Keratinocyte (primary cell): Measurements from ENCODE around the gene SEZ6L2. TPM values are rescaled to one million over a fixed set of nuclear protein-coding genes. Genes with fewer than 3 reads are reported as not detected.

Source experiments
- DNase-seq: peaks from one replicate; pipeline ENCODE4 v3.0.0-alpha.2; 2011; ENCODE audit warnings: low read depth, missing footprints, low spot score
- FAIRE-seq: peaks from 2 replicates; lab custom pipeline; 2011; peaks lifted over from hg19 to GRCh38; lab: Jason Lieb, UNC
- H2AFZ ChIP-seq: 2 replicates; pipeline ENCODE4 v1.6.0; 2012; ENCODE audit warnings: low read length, control low read depth, inconsistent platforms; ENCODE audit not compliant: control insufficient read depth
- H3K27ac ChIP-seq: 2 replicates; pipeline ENCODE4 v1.5.1; 2011; ENCODE audit warnings: low read length; ENCODE audit not compliant: control insufficient read depth, insufficient read depth
- H3K27me3 ChIP-seq: 3 replicates; pipeline ENCODE4 v1.6.0; 2011; ENCODE audit warnings: low read length; ENCODE audit not compliant: control insufficient read depth, insufficient read depth; ENCODE audit errors: extremely low read depth
- H3K36me3 ChIP-seq, 2 experiments: 2 replicates in 1 of 2; 3 replicates in 1 of 2; pipeline ENCODE4 v1.5.1; 2011; ENCODE audit warnings: low read length in 2 of 2, mild to moderate bottlenecking in 1 of 2; ENCODE audit not compliant: control insufficient read depth in 2 of 2, insufficient read depth in 2 of 2; ENCODE audit errors: extremely low read depth in 1 of 2
- H3K4me1 ChIP-seq: 3 replicates; pipeline ENCODE4 v1.5.1; 2011; ENCODE audit warnings: low read length; ENCODE audit not compliant: control insufficient read depth, insufficient read depth; ENCODE audit errors: extremely low read depth
- H3K4me2 ChIP-seq: 3 replicates; pipeline ENCODE4 v1.6.0; 2011; ENCODE audit warnings: low read depth, low read length; ENCODE audit not compliant: control insufficient read depth, insufficient read depth; ENCODE audit errors: extremely low read depth
- H3K4me3 ChIP-seq, 3 experiments: fragments of 200-600 bp in 1 of 3; sonication (generic) in 1 of 3; 2 replicates in 2 of 3; 3 replicates in 1 of 3; pipeline ENCODE4 v1.5.1; 2011 to 2016; ENCODE audit warnings: low read length in 3 of 3, mild to moderate bottlenecking in 3 of 3, control low read depth in 2 of 3, inconsistent platforms in 1 of 3, low read depth in 1 of 3, mixed read lengths in 1 of 3, mixed run types in 1 of 3, moderate library complexity in 1 of 3; ENCODE audit not compliant: control insufficient read depth in 2 of 3, insufficient read depth in 2 of 3; ENCODE audit errors: extremely low read depth in 1 of 3
- H3K79me2 ChIP-seq: 2 replicates; pipeline ENCODE4 v1.6.0; 2012; ENCODE audit warnings: low read length; ENCODE audit not compliant: control insufficient read depth, insufficient read depth
- H3K9ac ChIP-seq: 3 replicates; pipeline ENCODE4 v1.6.0; 2011; ENCODE audit warnings: low read length; ENCODE audit not compliant: control insufficient read depth, insufficient read depth; ENCODE audit errors: extremely low read depth
- H3K9me1 ChIP-seq: 3 replicates; pipeline ENCODE4 v1.6.0; 2011; ENCODE audit warnings: low read length; ENCODE audit not compliant: control insufficient read depth, insufficient read depth; ENCODE audit errors: extremely low read depth
- H3K9me3 ChIP-seq: 2 replicates; pipeline ENCODE4 v1.5.1; 2012; ENCODE audit warnings: low read depth, low read length; ENCODE audit not compliant: control insufficient read depth
- H4K20me1 ChIP-seq: 3 replicates; pipeline ENCODE4 v1.6.0; 2011; ENCODE audit warnings: low read length; ENCODE audit not compliant: control insufficient read depth, insufficient read depth; ENCODE audit errors: extremely low read depth
- EZH2 ChIP-seq: IDR thresholded peaks from one replicate; pipeline ENCODE4 v1.6.1; 2012; ENCODE audit warnings: inconsistent platforms, mild to moderate bottlenecking, low read length, moderate library complexity
- dilution Hi-C: fragments of 300-500 bp; cut with MboI; formaldehyde crosslinking; loops from one replicate; pipeline ENCODE4 v1.7.0; 2020; ENCODE audit warnings: low sequenced_read_pairs; ENCODE audit not compliant: extremely low pct_ligation_motif_present
- polyA plus RNA-seq, 5 experiments: library from polyadenylated mRNA; depleted of rRNA in 3 of 5; stranded (reverse) in 3 of 5; stranded (forward) in 1 of 5; unstranded in 1 of 5; fragments of >200 nt; gene quantifications; 1 replicate in 1 of 5; 2 replicates in 3 of 5; 3 replicates in 1 of 5; pipeline versions ENCODE4 v1.2.1 to v1.2.3, GENCODE V29; 2011 to 2012; ENCODE audit warnings: missing spikeins in 2 of 5, low read depth in 1 of 5, low replicate concordance in 1 of 5
- TF ChIP-seq, protein P1 (sequence below), 3 experiments: IDR thresholded peaks in 1 of 3; conservative IDR thresholded peaks in 1 of 3; optimal IDR thresholded peaks in 1 of 3; 2 replicates in 2 of 3; 3 replicates in 1 of 3; pipeline versions ENCODE3 to v1.5.1; 2011; ENCODE audit warnings: low read length in 3 of 3, mild to moderate bottlenecking in 3 of 3, moderate library complexity in 2 of 3, control low read depth in 1 of 3, inconsistent platforms in 1 of 3; ENCODE audit not compliant: insufficient read depth in 2 of 3; ENCODE audit errors: extremely low read depth in 1 of 3

The SEZ6L2 gene
- polyA plus RNA-seq, 1 donor (not counting 4 experiments of a cell fraction or from before 2014, with no cell fraction given), result 0.68 TPM

DNA sequence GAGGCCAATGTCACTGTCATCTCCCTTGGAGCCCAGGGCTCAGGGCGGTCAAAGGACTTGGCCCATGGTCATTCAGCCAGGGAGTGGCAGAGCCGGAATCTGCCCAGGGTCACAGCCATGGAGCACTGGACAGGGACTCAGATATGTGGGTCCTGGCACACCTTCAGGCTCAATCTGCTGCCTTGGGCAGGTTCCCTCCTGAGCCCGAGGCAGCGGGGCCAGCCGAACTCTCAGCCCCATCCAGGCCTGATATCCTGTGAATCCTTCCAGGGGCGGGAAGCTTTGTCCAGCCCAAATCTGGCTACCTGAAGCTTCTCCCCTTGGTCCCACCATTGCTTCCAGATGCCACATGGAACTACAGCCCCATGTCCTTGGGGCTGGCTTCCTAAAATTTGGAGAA lies 24.1 kb downstream of the SEZ6L2 start:
- Histone ChIP-seq H3K9me3 (no peaks in the 10 kb centered on the region), H3K9ac (no peak overlapping the region), H2AFZ (no peak overlapping the region), H3K4me3 (no peak overlapping the region), H3K27ac (no peak overlapping the region), H3K36me3 (no peaks in the 10 kb centered on the region), H3K79me2 (no peaks in the 10 kb centered on the region), H4K20me1 (no peaks in the 10 kb centered on the region), H3K27me3 (peaks cover 26% of the 10 kb centered on the region), H3K4me2 (no peak overlapping the region), H3K4me1 (no peaks in the 10 kb centered on the region), H3K9me1 (no peaks in the 10 kb centered on the region)
- FAIRE-seq (no peak), DNase-seq (no peak)
- no peak for TF ChIP-seq EZH2
- TF ChIP-seq, protein P1, sequence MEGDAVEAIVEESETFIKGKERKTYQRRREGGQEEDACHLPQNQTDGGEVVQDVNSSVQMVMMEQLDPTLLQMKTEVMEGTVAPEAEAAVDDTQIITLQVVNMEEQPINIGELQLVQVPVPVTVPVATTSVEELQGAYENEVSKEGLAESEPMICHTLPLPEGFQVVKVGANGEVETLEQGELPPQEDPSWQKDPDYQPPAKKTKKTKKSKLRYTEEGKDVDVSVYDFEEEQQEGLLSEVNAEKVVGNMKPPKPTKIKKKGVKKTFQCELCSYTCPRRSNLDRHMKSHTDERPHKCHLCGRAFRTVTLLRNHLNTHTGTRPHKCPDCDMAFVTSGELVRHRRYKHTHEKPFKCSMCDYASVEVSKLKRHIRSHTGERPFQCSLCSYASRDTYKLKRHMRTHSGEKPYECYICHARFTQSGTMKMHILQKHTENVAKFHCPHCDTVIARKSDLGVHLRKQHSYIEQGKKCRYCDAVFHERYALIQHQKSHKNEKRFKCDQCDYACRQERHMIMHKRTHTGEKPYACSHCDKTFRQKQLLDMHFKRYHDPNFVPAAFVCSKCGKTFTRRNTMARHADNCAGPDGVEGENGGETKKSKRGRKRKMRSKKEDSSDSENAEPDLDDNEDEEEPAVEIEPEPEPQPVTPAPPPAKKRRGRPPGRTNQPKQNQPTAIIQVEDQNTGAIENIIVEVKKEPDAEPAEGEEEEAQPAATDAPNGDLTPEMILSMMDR (optimal IDR thresholded peaks at IDR 0.05 in 1 of 3, IDR thresholded peaks at IDR 0.05 in 1 of 3, conservative IDR thresholded peaks at IDR 0.05 in 1 of 3; ENCODE audit: extremely low read depth in 1 of 3, insufficient read depth in 2 of 3, low read length in 3 of 3), result no peak
- dilution Hi-C loops, result no loop called here

DNA sequence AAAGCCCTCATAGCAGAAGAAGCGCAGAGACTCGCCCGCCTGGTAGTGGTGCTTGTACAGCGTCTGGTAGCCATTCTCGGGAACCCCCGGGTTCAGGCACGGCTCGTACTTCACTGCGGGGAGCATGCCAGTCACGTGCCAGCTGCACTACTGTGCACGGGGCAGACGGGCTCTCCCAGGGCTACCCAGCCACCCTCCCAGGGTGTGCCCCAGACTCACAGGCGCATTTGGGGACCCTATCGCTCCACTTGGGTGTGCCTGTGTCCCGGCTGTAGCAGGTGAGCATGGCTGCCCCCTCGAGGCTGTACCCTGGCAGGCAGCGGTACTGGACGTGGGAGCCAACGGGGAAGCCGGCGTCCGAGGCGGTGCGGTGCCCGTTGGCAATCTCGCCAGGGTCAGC lies 26.0 kb downstream of the SEZ6L2 start:
- Histone ChIP-seq H3K9me1 (no peaks in the 10 kb centered on the region), H2AFZ (no peak overlapping the region), H3K4me3 (no peak overlapping the region), H3K27me3 (peaks cover 26% of the 10 kb centered on the region), H3K36me3 (no peaks in the 10 kb centered on the region), H3K9ac (no peak overlapping the region), H3K9me3 (no peaks in the 10 kb centered on the region), H3K4me1 (no peaks in the 10 kb centered on the region), H3K79me2 (no peaks in the 10 kb centered on the region), H4K20me1 (no peaks in the 10 kb centered on the region), H3K27ac (no peak overlapping the region), H3K4me2 (no peak overlapping the region)
- dilution Hi-C loops, result no loop called here
- FAIRE-seq, result no peak
- DNase-seq, result no peak
- no peak for TF ChIP-seq EZH2
- TF ChIP-seq, protein P1 (optimal IDR thresholded peaks at IDR 0.05 in 1 of 3, IDR thresholded peaks at IDR 0.05 in 1 of 3, conservative IDR thresholded peaks at IDR 0.05 in 1 of 3; ENCODE audit: extremely low read depth in 1 of 3, insufficient read depth in 2 of 3, low read length in 3 of 3), result no peak
